Measurements from ENCODE around the gene MCOLN3. TPM values are rescaled to one million over a fixed set of nuclear protein-coding genes. Genes with fewer than 3 reads are reported as not detected.

The MCOLN3 gene
- total and polyA plus RNA-seq, 2 of the 4 experiments (the other 2 are of a cell fraction): 0.03 TPM; not detected in 1

DNA sequence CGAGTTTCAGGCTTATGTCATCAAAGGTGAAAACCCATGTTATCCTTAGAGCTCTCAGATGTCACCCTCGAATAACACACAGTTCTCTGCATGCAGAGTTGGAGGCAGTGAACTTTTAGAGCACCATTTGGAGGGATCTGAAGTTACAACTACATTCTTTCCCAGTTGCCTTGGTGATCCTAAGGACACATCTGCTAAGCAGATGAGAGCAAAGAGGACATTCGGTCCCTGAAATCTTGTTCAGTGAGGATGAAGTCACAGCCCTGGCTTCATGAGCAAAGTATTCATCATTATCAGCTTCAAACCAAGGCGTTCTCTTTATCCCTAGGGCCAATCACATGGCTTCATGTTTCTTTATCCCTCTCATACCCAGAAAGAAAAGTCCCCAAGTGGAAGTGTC, 28.3 kb downstream of the MCOLN3 start:
- ATAC-seq (ENCODE audit: low read depth): no peak
- Histone ChIP-seq H4K20me1 (ENCODE audit: insufficient read depth, low read length) (no peaks in the 10 kb centered on the region), H3K79me1 (ENCODE audit: low read depth in 1 of 2, low read length in 2 of 2) (no peaks in the 10 kb centered on the region), H3K4me2 (ENCODE audit: low read depth, low read length) (no peak overlapping the region), H2BK5ac (ENCODE audit: low read depth, low read length, poor library complexity, severe bottlenecking) (no peak overlapping the region), H2BK20ac (ENCODE audit: low read depth, low read length) (no peak overlapping the region), H3K27me3 (ENCODE audit: control insufficient read depth, insufficient read depth, low read length) (peaks cover 31% of the 10 kb centered on the region), H3K9me3 (ENCODE audit: control insufficient read depth, insufficient read depth, low read length) (0 out of 2 replicates have a peak, but pooled peaks cover 2% of the 10 kb centered on the region), H3K9ac (ENCODE audit: low read depth, low read length) (no peak overlapping the region), H4K8ac (ENCODE audit: low read depth in 2 of 2, low read length in 2 of 2) (no peak overlapping the region), H3K18ac (ENCODE audit: low read depth, low read length) (no peak overlapping the region), H3K27ac (ENCODE audit: insufficient read depth, low read length) (no peak overlapping the region), H3K4ac (ENCODE audit: low read depth, low read length) (no peak overlapping the region), H4K91ac (ENCODE audit: insufficient read depth, low read depth, low read length) (no peak overlapping the region), H4K5ac (ENCODE audit: low read depth, low read length) (no peak overlapping the region), H3K56ac (ENCODE audit: extremely low read depth, insufficient read depth, low read length) (no peak overlapping the region), H2AK5ac (ENCODE audit: low read depth, low read length) (no peak overlapping the region), H3K36me3 (ENCODE audit: control insufficient read depth, insufficient read depth, low read length) (no peaks in the 10 kb centered on the region), H3K14ac (replicated peaks; ENCODE audit: low read depth, low read length) (no peak overlapping the region), H2BK120ac (ENCODE audit: low read depth, low read length) (no peak overlapping the region), H2BK15ac (ENCODE audit: low read depth, low read length) (no peak overlapping the region), H3K9me1 (ENCODE audit: insufficient read depth, low read length) (no peaks in the 10 kb centered on the region), H2AK9ac (replicated peaks; ENCODE audit: low read depth, low read length, poor library complexity) (no peak overlapping the region), H3K23ac (ENCODE audit: low read depth, low read length) (no peak overlapping the region; the same call in 1 of the 2 replicates), H2AFZ (replicated peaks; ENCODE audit: low read length, poor library complexity) (no peak overlapping the region), H3K4me3 (ENCODE audit: insufficient read depth, low read depth, low read length) (no peak overlapping the region), H3K4me1 (ENCODE audit: control insufficient read depth, insufficient read depth, low read length) (no peaks in the 10 kb centered on the region)
- intact Hi-C loops (cut with micrococcal nuclease) (loop anchor here (1.0 kb wide), 1 partner anchor 40 kb away; no protein-coding TSS in a partner anchor), in situ Hi-C loops (cut with MboI; ENCODE audit: low sequenced_read_pairs) (no loop called here), dilution Hi-C loops (cut with HindIII; ENCODE audit: low sequenced_read_pairs, unreplicated experiment) (no loop called here)
- no TSS peak for BruUV-seq (replicated peaks)
- CTCF ChIA-PET: interaction anchor here (1.4 kb wide), 1 partner anchor 75 kb away, joined by 5 read pairs; no protein-coding TSS in a partner anchor
- POLR2A ChIA-PET (ENCODE audit: unreplicated experiment): no interaction called here
- peak; percentile 10 for DNase-seq
- no peak for TF ChIP-seq MAFK (IDR thresholded peaks at IDR 0.05; ENCODE audit: low read depth, low read length)
- TF ChIP-seq RAD21 (IDR thresholded peaks at IDR 0.05; ENCODE audit: low read length): no peak
- no peak for TF ChIP-seq RCOR1 (IDR thresholded peaks at IDR 0.05; ENCODE audit: insufficient replicate concordance, low read length)
- TF ChIP-seq MXI1 (IDR thresholded peaks at IDR 0.05; ENCODE audit: borderline replicate concordance, low read depth, low read length): no peak
- no peak for TF ChIP-seq CEBPB (IDR thresholded peaks at IDR 0.05; ENCODE audit: low read depth, low read length)
- no peak for TF ChIP-seq POLR2A (IDR thresholded peaks at IDR 0.05; ENCODE audit: low read depth, low read length)
- no peak for TF ChIP-seq RFX5 (IDR thresholded peaks at IDR 0.05; ENCODE audit: low read depth, low read length)
- no peak for TF ChIP-seq BHLHE40 (IDR thresholded peaks at IDR 0.05; ENCODE audit: low read depth, low read length)
- TF ChIP-seq FOS (IDR thresholded peaks at IDR 0.05; ENCODE audit: low read depth, low read length): no peak
- TF ChIP-seq, protein P1, sequence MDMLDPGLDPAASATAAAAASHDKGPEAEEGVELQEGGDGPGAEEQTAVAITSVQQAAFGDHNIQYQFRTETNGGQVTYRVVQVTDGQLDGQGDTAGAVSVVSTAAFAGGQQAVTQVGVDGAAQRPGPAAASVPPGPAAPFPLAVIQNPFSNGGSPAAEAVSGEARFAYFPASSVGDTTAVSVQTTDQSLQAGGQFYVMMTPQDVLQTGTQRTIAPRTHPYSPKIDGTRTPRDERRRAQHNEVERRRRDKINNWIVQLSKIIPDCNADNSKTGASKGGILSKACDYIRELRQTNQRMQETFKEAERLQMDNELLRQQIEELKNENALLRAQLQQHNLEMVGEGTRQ (IDR thresholded peaks at IDR 0.05; ENCODE audit: low read depth, low read length): no peak
- TF ChIP-seq, protein P2, sequence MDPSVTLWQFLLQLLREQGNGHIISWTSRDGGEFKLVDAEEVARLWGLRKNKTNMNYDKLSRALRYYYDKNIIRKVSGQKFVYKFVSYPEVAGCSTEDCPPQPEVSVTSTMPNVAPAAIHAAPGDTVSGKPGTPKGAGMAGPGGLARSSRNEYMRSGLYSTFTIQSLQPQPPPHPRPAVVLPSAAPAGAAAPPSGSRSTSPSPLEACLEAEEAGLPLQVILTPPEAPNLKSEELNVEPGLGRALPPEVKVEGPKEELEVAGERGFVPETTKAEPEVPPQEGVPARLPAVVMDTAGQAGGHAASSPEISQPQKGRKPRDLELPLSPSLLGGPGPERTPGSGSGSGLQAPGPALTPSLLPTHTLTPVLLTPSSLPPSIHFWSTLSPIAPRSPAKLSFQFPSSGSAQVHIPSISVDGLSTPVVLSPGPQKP (IDR thresholded peaks at IDR 0.05; ENCODE audit: borderline replicate concordance, low read depth, low read length): no peak
- no peak for TF ChIP-seq NFE2L2 (IDR thresholded peaks at IDR 0.05; ENCODE audit: low read depth, low read length)
- TF ChIP-seq SMC3 (IDR thresholded peaks at IDR 0.05; ENCODE audit: low read depth, low read length): no peak
- TF ChIP-seq MAZ (IDR thresholded peaks at IDR 0.05; ENCODE audit: borderline replicate concordance, low read depth, low read length): no peak
- no peak for TF ChIP-seq CHD1 (IDR thresholded peaks at IDR 0.05; ENCODE audit: low read depth, low read length)
- TF ChIP-seq, protein P3, sequence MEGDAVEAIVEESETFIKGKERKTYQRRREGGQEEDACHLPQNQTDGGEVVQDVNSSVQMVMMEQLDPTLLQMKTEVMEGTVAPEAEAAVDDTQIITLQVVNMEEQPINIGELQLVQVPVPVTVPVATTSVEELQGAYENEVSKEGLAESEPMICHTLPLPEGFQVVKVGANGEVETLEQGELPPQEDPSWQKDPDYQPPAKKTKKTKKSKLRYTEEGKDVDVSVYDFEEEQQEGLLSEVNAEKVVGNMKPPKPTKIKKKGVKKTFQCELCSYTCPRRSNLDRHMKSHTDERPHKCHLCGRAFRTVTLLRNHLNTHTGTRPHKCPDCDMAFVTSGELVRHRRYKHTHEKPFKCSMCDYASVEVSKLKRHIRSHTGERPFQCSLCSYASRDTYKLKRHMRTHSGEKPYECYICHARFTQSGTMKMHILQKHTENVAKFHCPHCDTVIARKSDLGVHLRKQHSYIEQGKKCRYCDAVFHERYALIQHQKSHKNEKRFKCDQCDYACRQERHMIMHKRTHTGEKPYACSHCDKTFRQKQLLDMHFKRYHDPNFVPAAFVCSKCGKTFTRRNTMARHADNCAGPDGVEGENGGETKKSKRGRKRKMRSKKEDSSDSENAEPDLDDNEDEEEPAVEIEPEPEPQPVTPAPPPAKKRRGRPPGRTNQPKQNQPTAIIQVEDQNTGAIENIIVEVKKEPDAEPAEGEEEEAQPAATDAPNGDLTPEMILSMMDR (conservative IDR thresholded peaks at IDR 0.05; ENCODE audit: low read depth, low read length): no peak
- 40% methylated on average over 1 of the region's 4 CpGs; no CpG with 5 or more reads in 1 of the 2 experiments for WGBS, 2 experiments (ENCODE audit: extremely low coverage in 2 of 2, insufficient read length in 1 of 2)

Data from IMR-90 (cell line).